Lower lobe of right lung (tissue), 2 donors: ENCODE measurements around the gene ZDHHC18. TPM values are rescaled to one million over a fixed set of nuclear protein-coding genes. Genes with fewer than 3 reads are reported as not detected.

Source experiments
- ATAC-seq, 2 donors: fragments of 200-7000 bp; cut with Tn5 transposase; one replicate each; pipeline ENCODE4 v1.9.1; 2020 to 2022; ENCODE audit warnings: mild to moderate bottlenecking in 2 of 2, moderate library complexity in 2 of 2
- DNase-seq: peaks from one replicate; pipeline ENCODE4 v3.0.0-alpha.2; 2020
- H3K27ac ChIP-seq: fragments of 200-600 bp; one replicate; pipeline ENCODE4 v1.8.0; 2022
- H3K27me3 ChIP-seq: fragments of 200-600 bp; one replicate; pipeline ENCODE4 v1.8.0; 2022; ENCODE audit warnings: low read depth
- H3K36me3 ChIP-seq: fragments of 200-600 bp; one replicate; pipeline ENCODE4 v1.8.0; 2022; ENCODE audit warnings: mild to moderate bottlenecking
- H3K4me1 ChIP-seq: fragments of 200-600 bp; one replicate; pipeline ENCODE4 v1.8.0; 2022
- H3K4me3 ChIP-seq: fragments of 200-600 bp; one replicate; pipeline ENCODE4 v1.8.0; 2022; ENCODE audit warnings: mild to moderate bottlenecking
- H3K9me3 ChIP-seq: fragments of 200-600 bp; one replicate; pipeline ENCODE4 v1.8.0; 2022
- intact Hi-C: fragments of 100-400 bp; cut with DNase I; formaldehyde crosslinking; loops from one replicate; pipeline ENCODE4 v1.11.0; 2022
- total RNA-seq: library from RNA; stranded (reverse); fragmentation: NEBNext Ultra II Directional; extraction: Animal tissue kit (Norgen Biotek cat#: 25700); gene quantifications from one replicate; pipeline ENCODE4 v1.2.1, GENCODE V29; 2021
- TF ChIP-seq, protein P1 (sequence below): fragments of 200-600 bp; IDR thresholded peaks from one replicate; pipeline ENCODE4 v1.8.0; 2022; ENCODE audit warnings: antibody characterized with exemption, mild to moderate bottlenecking
- donor health status: DM: no; HTN: yes; CAD: no; lungs with severe emphysema.

Gene ZDHHC18
- total RNA-seq, 1 donor from 2014 or later, result 29.1 TPM

DNA sequence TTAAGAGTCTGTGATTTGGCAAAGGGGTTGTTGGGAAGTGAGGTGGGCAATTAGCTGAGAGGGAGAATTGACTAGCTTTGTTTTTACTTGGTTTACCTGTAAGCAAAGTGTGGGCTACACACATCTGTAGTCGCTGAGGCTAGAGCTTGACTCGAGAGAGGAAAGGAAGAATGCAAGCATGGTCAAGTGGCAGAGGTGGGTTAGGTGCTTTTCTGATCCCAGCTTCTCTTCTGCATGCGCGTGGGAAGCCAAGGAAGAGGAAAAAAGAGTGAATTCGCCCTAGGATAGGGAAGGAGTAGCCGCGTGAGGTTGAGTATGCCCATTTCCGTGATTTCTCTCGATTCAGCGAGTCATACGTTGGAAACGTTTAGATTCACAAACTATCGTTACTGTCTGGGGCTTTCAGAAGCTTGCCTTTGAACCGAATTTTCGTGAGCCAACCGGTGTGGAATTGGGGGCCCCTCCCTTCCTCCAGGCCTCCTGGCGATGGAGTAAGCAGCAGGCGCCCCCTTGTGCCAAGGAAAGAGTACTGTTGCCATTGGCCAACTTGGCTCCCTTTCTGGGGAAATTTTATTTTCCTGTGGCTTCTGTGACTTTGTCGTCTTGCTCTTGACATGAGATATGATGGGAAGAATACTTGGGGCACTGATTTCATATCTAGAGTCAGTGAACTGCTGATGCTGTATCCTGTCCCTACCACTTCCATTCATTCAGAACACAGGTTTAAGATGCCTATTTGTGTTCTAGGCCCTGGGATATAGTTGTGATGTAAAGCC lies 37.5 kb upstream of the ZDHHC18 start:
- TF ChIP-seq, protein P1, sequence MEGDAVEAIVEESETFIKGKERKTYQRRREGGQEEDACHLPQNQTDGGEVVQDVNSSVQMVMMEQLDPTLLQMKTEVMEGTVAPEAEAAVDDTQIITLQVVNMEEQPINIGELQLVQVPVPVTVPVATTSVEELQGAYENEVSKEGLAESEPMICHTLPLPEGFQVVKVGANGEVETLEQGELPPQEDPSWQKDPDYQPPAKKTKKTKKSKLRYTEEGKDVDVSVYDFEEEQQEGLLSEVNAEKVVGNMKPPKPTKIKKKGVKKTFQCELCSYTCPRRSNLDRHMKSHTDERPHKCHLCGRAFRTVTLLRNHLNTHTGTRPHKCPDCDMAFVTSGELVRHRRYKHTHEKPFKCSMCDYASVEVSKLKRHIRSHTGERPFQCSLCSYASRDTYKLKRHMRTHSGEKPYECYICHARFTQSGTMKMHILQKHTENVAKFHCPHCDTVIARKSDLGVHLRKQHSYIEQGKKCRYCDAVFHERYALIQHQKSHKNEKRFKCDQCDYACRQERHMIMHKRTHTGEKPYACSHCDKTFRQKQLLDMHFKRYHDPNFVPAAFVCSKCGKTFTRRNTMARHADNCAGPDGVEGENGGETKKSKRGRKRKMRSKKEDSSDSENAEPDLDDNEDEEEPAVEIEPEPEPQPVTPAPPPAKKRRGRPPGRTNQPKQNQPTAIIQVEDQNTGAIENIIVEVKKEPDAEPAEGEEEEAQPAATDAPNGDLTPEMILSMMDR, result peak; percentile 94
- Histone ChIP-seq H3K27me3 (no peaks in the 10 kb centered on the region), H3K9me3 (no peaks in the 10 kb centered on the region), H3K4me1 (peaks cover 43% of the 10 kb centered on the region), H3K4me3 (peak overlapping the region; percentile 90), H3K27ac (peak overlapping the region; percentile 98), H3K36me3 (peaks cover 16% of the 10 kb centered on the region)
- ATAC-seq (peak; percentile 78 to 80), DNase-seq (peak; percentile 90)
- intact Hi-C loops, result loop anchor here (10.0 kb wide), 1 partner anchor 94 kb away; the partner anchor contains the start of gene ARID1A

DNA sequence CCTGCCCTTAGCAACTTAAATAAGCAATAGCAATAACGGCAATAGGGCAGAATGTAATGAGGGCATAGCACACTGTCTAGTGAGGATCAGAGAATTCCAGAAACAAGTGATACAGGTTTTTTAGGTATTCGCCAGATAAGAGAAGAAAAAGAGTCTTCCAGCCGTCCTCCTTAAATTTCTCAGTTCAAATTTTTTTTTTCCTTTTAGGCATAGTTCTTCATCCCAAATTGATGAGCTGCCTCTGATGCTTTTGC lies 36.9 kb upstream of the ZDHHC18 start:
- H3K27me3 ChIP-seq, result no peaks in the 10 kb centered on the region
- no peak for ATAC-seq
- H3K9me3 ChIP-seq, result no peaks in the 10 kb centered on the region
- DNase-seq, result no peak
- TF ChIP-seq, protein P1, result no peak
- intact Hi-C loops, result loop anchor here (10.0 kb wide), 1 partner anchor 95 kb away; the partner anchor contains the start of gene ARID1A
- peaks cover 38% of the 10 kb centered on the region for H3K4me1 ChIP-seq
- no peak overlapping the region for H3K4me3 ChIP-seq
- H3K36me3 ChIP-seq, result peaks cover 21% of the 10 kb centered on the region
- H3K27ac ChIP-seq, result peak overlapping the region; percentile 98

DNA sequence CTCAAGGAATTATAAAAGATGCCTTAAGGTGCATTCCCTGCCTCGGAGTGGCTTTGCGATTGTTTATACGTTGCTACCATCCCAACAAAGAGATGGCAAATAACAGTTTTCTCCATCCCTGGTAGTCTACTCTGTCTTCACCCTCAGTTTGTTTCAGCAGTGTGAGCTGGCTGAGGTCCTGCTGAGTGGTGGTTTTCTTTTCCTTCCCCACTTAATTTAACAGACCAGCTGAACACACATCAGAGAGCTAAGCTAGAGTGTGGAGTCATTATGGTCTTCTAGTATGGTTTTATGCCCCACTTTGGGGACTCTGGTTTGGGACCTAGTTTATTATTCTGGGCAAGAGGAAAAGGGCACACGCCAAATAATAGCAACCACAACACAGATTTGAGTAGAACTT lies 36.6 kb upstream of the ZDHHC18 start:
- no peak overlapping the region for H3K27ac ChIP-seq
- DNase-seq (no peak), ATAC-seq (no peak)
- TF ChIP-seq, protein P1, result no peak
- peaks cover 34% of the 10 kb centered on the region for H3K4me1 ChIP-seq
- no peak overlapping the region for H3K4me3 ChIP-seq
- no peaks in the 10 kb centered on the region for H3K9me3 ChIP-seq
- H3K27me3 ChIP-seq, result no peaks in the 10 kb centered on the region
- intact Hi-C loops, result loop anchor here (5.0 to 10.0 kb wide), 2 partner anchors 95 to 183 kb away; partner anchors contain the start of gene ARID1A
- H3K36me3 ChIP-seq, result peaks cover 25% of the 10 kb centered on the region

DNA sequence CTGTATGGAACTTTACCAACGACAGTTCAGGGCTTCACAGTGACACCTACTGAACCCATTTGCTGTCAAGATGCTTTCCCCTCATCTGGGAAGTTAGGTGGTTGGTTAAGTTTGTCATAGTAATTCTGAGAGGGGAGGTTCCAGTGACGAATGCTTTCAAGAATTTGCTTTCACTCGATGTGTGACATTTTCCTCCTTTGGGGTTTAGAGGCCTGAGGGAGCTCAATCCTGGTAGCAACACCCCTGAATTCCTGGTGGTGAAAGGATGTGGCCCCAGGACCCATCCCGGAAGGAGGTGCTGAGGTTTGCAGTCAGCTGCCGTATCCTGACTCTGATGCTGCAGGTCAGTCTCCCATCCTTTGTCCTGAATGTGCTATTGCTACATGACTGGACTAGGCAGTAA lies 35.9 kb upstream of the ZDHHC18 start:
- intact Hi-C loops, result loop anchor here (5.0 kb wide), 1 partner anchor 183 kb away; no protein-coding TSS in a partner anchor
- ATAC-seq (no peak), DNase-seq (no peak)
- TF ChIP-seq, protein P1, result no peak
- Histone ChIP-seq H3K27ac (no peak overlapping the region), H3K4me3 (no peak overlapping the region), H3K36me3 (peaks cover 31% of the 10 kb centered on the region), H3K4me1 (peaks cover 28% of the 10 kb centered on the region), H3K27me3 (no peaks in the 10 kb centered on the region), H3K9me3 (no peaks in the 10 kb centered on the region)

DNA sequence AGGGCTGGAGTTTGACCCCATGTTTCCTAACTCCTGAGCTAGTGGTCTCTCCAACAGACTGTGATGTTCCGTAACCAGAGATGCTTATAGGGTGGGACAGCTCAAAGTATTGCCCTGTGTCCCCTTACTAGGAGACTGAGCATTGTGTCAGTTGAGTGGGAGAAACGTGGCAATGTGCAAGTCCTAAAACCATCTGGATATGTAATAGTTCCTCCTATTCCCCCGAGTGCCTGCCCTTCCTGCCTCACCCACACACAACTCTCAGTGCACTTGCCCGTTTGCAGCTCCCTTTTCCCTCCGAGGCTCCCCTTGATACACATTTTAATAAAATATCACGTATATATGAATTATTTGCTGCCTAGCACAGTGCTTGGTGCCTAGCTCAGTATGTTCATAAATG lies 35.3 kb upstream of the ZDHHC18 start:
- TF ChIP-seq, protein P1, result no peak
- Histone ChIP-seq H3K9me3 (no peaks in the 10 kb centered on the region), H3K4me3 (no peak overlapping the region), H3K27ac (no peak overlapping the region), H3K36me3 (peaks cover 31% of the 10 kb centered on the region), H3K4me1 (peaks cover 22% of the 10 kb centered on the region), H3K27me3 (no peaks in the 10 kb centered on the region)
- ATAC-seq, result no peak
- intact Hi-C loops, result loop anchor here (5.0 kb wide), 1 partner anchor 184 kb away; no protein-coding TSS in a partner anchor
- DNase-seq, result no peak
